GM19099 (cell line): ENCODE measurements around the gene RXFP1.

Source experiments
- POLR2A ChIP-seq: IDR thresholded peaks from 3 replicates; pipeline ENCODE4 v1.6.1; 2011; ENCODE audit warnings: low read depth; ENCODE audit not compliant: insufficient read length; ENCODE audit errors: extremely low read depth

RXFP1 gene

GRCh38 chr4:158682066-158682465 lies 160.4 kb downstream of the RXFP1 start:
- no peak for TF ChIP-seq POLR2A

- no peak for TF ChIP-seq POLR2A
Observed at GRCh38 chr4:158688813-158689212, 167.1 kb downstream of the RXFP1 start.
